ENCODE results near the gene ZNF862.

DNA sequence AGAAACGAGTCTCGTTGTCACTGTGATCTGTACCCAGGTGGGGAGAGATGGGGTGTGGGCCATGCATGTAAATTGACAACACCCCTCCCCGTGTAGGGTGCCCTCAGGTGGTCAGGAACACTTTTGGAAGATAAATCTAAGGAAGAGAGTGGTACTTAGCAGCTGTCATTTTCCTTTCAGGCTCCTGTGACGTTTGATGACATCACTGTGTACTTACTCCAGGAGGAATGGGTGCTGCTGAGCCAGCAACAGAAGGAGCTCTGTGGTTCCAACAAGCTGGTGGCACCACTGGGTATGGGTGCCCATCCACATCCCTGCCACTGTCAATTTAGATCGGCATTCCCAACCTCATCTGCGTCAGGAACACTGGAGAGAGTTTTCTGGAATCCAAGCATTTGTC is 6.3 kb downstream of the ZNF862 start:
- TF ChIP-seq CTCF (conservative IDR thresholded peaks at IDR 0.05; ENCODE audit: low read length) (no peak), EZH2phosphoT487 (IDR thresholded peaks at IDR 0.05; ENCODE audit: borderline replicate concordance) (no peak)
